GM23338 (cell line): ENCODE measurements around the gene BIRC6. TPM values are rescaled to one million over a fixed set of nuclear protein-coding genes. Genes with fewer than 3 reads are reported as not detected.

Experiments used
- CREB1 ChIP-seq: fragments of 250-450 bp; sonication (Bioruptor Pico); IDR thresholded peaks from 2 replicates; pipeline ENCODE4 v1.5.0; 2020; ENCODE audit warnings: low read depth, mild to moderate bottlenecking, moderate library complexity
- ETS1 ChIP-seq: IDR thresholded peaks from 2 replicates; pipeline ENCODE4 v1.6.1; 2016; ENCODE audit warnings: antibody characterized with exemption
- EZH2 ChIP-seq: fragments of 200-600 bp; sonication (generic); IDR thresholded peaks from one replicate; pipeline ENCODE4 v1.8.0; 2017; ENCODE audit warnings: antibody characterized with exemption, mild to moderate bottlenecking, low read depth; ENCODE audit not compliant: unreplicated experiment
- JUNB ChIP-seq: IDR thresholded peaks from one replicate; pipeline ENCODE4 v1.6.1; 2016; ENCODE audit warnings: antibody characterized with exemption; ENCODE audit not compliant: unreplicated experiment
- POLR2AphosphoS5 ChIP-seq: IDR thresholded peaks from 2 replicates; pipeline ENCODE4 v1.6.1; 2016; ENCODE audit warnings: antibody characterized with exemption, low read depth
- STAT1 ChIP-seq: IDR thresholded peaks from one replicate; pipeline ENCODE4 v1.6.1; 2016; ENCODE audit warnings: antibody characterized with exemption; ENCODE audit not compliant: unreplicated experiment
- ZNF331 ChIP-seq: fragments of 250-450 bp; sonication (Bioruptor Pico); IDR thresholded peaks from 2 replicates; pipeline ENCODE4 v1.5.0; 2020; ENCODE audit warnings: low read depth, mild to moderate bottlenecking, moderate library complexity
- ZNF462 ChIP-seq: fragments of 250-450 bp; sonication (Bioruptor Pico); IDR thresholded peaks from 2 replicates; pipeline ENCODE4 v1.5.0; 2020; ENCODE audit warnings: mild to moderate bottlenecking, moderate library complexity
- polyA plus RNA-seq: library from polyadenylated mRNA; unstranded; fragments of >200 nt; fragmentation: Nextera tagmentation; extraction: Ambion mirVana; gene quantifications from 2 replicates; pipeline ENCODE4 v1.2.1, GENCODE V29; 2016
- total RNA-seq: library from RNA; depleted of rRNA; stranded (reverse); fragments of >200 nt; shearing (Covaris generic); gene quantifications from 2 replicates; pipeline ENCODE4 v1.2.3, GENCODE V29; 2014

BIRC6 gene
- total and polyA plus RNA-seq, 2 experiments from 2014 or later: 85.8 to 131 TPM

DNA sequence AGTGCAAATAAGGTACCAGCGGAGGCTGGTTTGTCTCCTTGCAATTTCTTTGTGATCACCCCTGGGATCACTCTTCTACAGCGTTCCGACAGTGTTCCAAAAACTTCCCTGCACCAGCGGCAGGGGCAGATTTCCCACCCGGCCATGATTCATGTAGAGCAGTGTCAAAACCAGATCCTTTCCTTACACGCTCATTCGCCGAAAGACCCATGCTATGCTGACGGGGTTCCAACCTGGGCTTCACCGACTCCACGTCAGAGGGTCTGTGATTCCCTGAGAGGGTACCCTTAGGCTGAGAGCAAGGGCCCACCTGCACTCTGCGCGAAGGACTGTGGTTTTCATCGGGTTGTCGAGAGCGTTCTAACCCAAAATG, 270.6 kb downstream of the BIRC6 start (continued):
- TF ChIP-seq ZNF462 (CRISPR knock-in tag) (no peak), JUNB (no peak), ETS1 (no peak), CREB1 (CRISPR knock-in tag) (peak; percentile 36; the same call in 1 of the 2 replicates), POLR2AphosphoS5 (no peak), STAT1 (no peak), ZNF331 (CRISPR knock-in tag) (no peak), EZH2 (no peak)
